ENCODE results near the gene ATXN10. TPM values are rescaled to one million over a fixed set of nuclear protein-coding genes. Genes with fewer than 3 reads are reported as not detected.

The ATXN10 gene
- total and polyA plus RNA-seq, 2 of the 8 experiments (the other 6 are each of a cell fraction or from before 2014, with no cell fraction given): 134 to 210 TPM

DNA sequence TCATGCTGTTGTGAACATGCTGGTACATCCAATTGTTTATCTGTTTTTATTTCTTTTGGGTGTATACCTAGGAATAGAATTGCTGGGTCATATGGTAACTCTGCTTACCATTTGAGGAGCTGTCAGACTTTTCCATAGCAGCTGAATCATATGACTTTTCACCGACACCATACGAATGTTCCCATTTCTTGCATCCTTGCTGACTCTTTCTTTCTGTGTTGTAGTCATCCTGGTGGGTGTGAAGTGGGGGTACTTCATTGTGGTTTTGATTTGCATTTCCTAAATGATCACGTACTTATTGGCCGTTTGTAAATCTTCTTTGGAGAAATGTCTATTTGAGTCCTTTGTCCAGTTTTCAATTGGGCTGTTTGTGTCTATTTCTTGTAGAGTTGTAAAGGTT lies 26.5 kb downstream of the ATXN10 start (continued):
- no peak for TF ChIP-seq CHD7 (IDR thresholded peaks at IDR 0.05; ENCODE audit: insufficient replicate concordance, low read length)
- no peak for TF ChIP-seq EZH2 (IDR thresholded peaks at IDR 0.05; ENCODE audit: low read depth, low read length, severe bottlenecking)
- no peak for TF ChIP-seq ATF3 (IDR thresholded peaks at IDR 0.05; ENCODE audit: insufficient read depth, low read depth, low read length)
- no peak for TF ChIP-seq BCL11A (IDR thresholded peaks at IDR 0.05; ENCODE audit: low read depth in 2 of 2, low read length in 2 of 2)

Measured in H1 (cell line).